B cell (primary cell): ENCODE results near the gene TNFAIP8L1. TPM values are rescaled to one million over a fixed set of nuclear protein-coding genes. Genes with fewer than 3 reads are reported as not detected.

Experiments used
- ATAC-seq: fragments of 200-7000 bp; cut with Tn5 transposase; one replicate; pipeline ENCODE4 v1.10.0; 2021; ENCODE audit warnings: low read depth, mild to moderate bottlenecking, moderate number of reproducible peaks, moderate library complexity
- CTCF ChIA-PET: fragments of 350-600 bp; sonication (Branson Sonifier 250); formaldehyde crosslinking; loops from one replicate; lab custom pipeline; 2021; ENCODE audit warnings: antibody characterized with exemption, inconsistent platforms; lab: Charles Lee
- POLR2A ChIA-PET: fragments of 350-600 bp; sonication (Branson Sonifier 250); formaldehyde crosslinking; loops from one replicate; lab custom pipeline; 2021; ENCODE audit warnings: antibody characterized with exemption; lab: Charles Lee
- DNase-seq: peaks from one replicate; pipeline ENCODE4 v3.0.0; 2013
- H2AFZ ChIP-seq: 2 replicates; pipeline ENCODE4 v1.6.1; 2012; ENCODE audit warnings: mild to moderate bottlenecking, low read depth, low read length; ENCODE audit not compliant: insufficient read depth, poor library complexity, severe bottlenecking
- H3K27ac ChIP-seq, 2 donors: 1 replicate in 1 of 2; 2 replicates in 1 of 2; pipeline ENCODE4 v1.5.1; 2012 to 2013; ENCODE audit warnings: low read length in 2 of 2, mild to moderate bottlenecking in 2 of 2, moderate library complexity in 1 of 2
- H3K27me3 ChIP-seq, 4 experiments: fragments of 200-600 bp in 1 of 4; sonication (generic) in 1 of 4; replicated peaks in 1 of 4; 1 replicate in 2 of 4; 2 replicates in 2 of 4; pipeline versions ENCODE4 v1.6.1 to v1.7.0; 2013 to 2016; ENCODE audit warnings: low read length in 3 of 4, mild to moderate bottlenecking in 2 of 4, mixed read lengths in 1 of 4, moderate library complexity in 1 of 4; ENCODE audit not compliant: insufficient read depth in 4 of 4, control insufficient read depth in 3 of 4; ENCODE audit errors: control extremely low read depth in 1 of 4
- H3K36me3 ChIP-seq, 2 experiments: replicated peaks in 1 of 2; 1 replicate in 1 of 2; 2 replicates in 1 of 2; pipeline versions ENCODE4 v1.6.1 to v1.7.1; 2013; ENCODE audit warnings: low read length in 1 of 2; ENCODE audit not compliant: insufficient read depth in 2 of 2, control insufficient read depth in 1 of 2; ENCODE audit errors: control extremely low read depth in 1 of 2, extremely low read depth in 1 of 2
- H3K4me1 ChIP-seq, 2 donors: fragments of 200-600 bp in 1 of 2; sonication (generic) in 1 of 2; 1 replicate in 1 of 2; 2 replicates in 1 of 2; pipeline versions ENCODE4 v1.5.1 to v1.6.1; 2013 to 2017; ENCODE audit warnings: low read length in 2 of 2; ENCODE audit not compliant: control insufficient read depth in 2 of 2, insufficient read depth in 2 of 2
- H3K4me2 ChIP-seq: replicated peaks from 2 replicates; pipeline ENCODE3; 2012; ENCODE audit warnings: mild to moderate bottlenecking, low read depth, low read length; ENCODE audit not compliant: poor library complexity, severe bottlenecking
- H3K4me3 ChIP-seq, 5 experiments: fragments of 200-600 bp in 1 of 5; sonication (generic) in 1 of 5; 1 replicate in 3 of 5; 2 replicates in 2 of 5; pipeline versions ENCODE4 v1.5.1 to v1.7.0; 2011 to 2016; ENCODE audit warnings: low read length in 4 of 5, mild to moderate bottlenecking in 4 of 5, low read depth in 2 of 5, control low read depth in 1 of 5, moderate library complexity in 1 of 5; ENCODE audit not compliant: insufficient read depth in 1 of 5; ENCODE audit errors: control extremely low read depth in 1 of 5, extremely low read depth in 1 of 5
- H3K79me2 ChIP-seq: fragments of 200-600 bp; sonication (generic); one replicate; pipeline ENCODE4 v1.6.0; 2016; ENCODE audit warnings: low read length; ENCODE audit not compliant: control insufficient read depth, insufficient read depth
- H3K9ac ChIP-seq: fragments of 200-600 bp; sonication (generic); 2 replicates; pipeline ENCODE4 v1.6.1; 2017; ENCODE audit warnings: mild to moderate bottlenecking, low read length, moderate library complexity
- H3K9me3 ChIP-seq, 3 donors: one replicate each; pipeline versions ENCODE4 v1.6.1 to v1.7.1; 2013; ENCODE audit warnings: low read length in 2 of 3; ENCODE audit not compliant: control insufficient read depth in 2 of 3, insufficient read depth in 1 of 3; ENCODE audit errors: control extremely low read depth in 1 of 3
- H4K20me1 ChIP-seq: 2 replicates; pipeline ENCODE4 v1.6.0; 2012; ENCODE audit warnings: mild to moderate bottlenecking, low read length; ENCODE audit not compliant: insufficient read depth, control insufficient read depth, poor library complexity, severe bottlenecking
- H3K27ac Mint-ChIP-seq: one replicate; pipeline ENCODE4 v1.8.0; 2021; ENCODE audit warnings: mixed read lengths
- H3K27me3 Mint-ChIP-seq: one replicate; pipeline ENCODE4 v1.8.0; 2021; ENCODE audit warnings: mixed read lengths
- H3K4me1 Mint-ChIP-seq: one replicate; pipeline ENCODE4 v1.8.0; 2021; ENCODE audit warnings: mixed read lengths
- H3K4me3 Mint-ChIP-seq: one replicate; pipeline ENCODE4 v1.8.0; 2021; ENCODE audit warnings: mixed read lengths
- H3K9me3 Mint-ChIP-seq: one replicate; pipeline ENCODE4 v1.8.0; 2022; ENCODE audit warnings: mixed read lengths; ENCODE audit not compliant: insufficient read depth
- CTCF ChIP-seq: fragments of 200-600 bp; IDR thresholded peaks from one replicate; pipeline ENCODE4 v1.8.0; 2022; ENCODE audit warnings: antibody characterized with exemption, mild to moderate bottlenecking
- EZH2 ChIP-seq: IDR thresholded peaks from 2 replicates; pipeline ENCODE4 v1.6.1; 2012; ENCODE audit warnings: borderline replicate concordance, low read depth, mild to moderate bottlenecking, moderate library complexity, low read length; ENCODE audit not compliant: insufficient read depth, poor library complexity, severe bottlenecking
- WGBS: methylation state at CpG from one replicate; pipeline ENCODE4 v1.1.5; 2013; ENCODE audit warnings: missing lambda C conversion rate; ENCODE audit not compliant: insufficient coverage; 5-methylcytosine and 5-hydroxymethylcytosine counted together
- intact Hi-C: fragments of 100-400 bp; cut with micrococcal nuclease; formaldehyde crosslinking; loops from one replicate; pipeline ENCODE4 v1.10.0; 2022
- polyA plus RNA-seq: library from polyadenylated mRNA; depleted of rRNA; stranded (reverse); fragments of >200 nt; gene quantifications from 2 replicates; pipeline ENCODE4 v1.2.3, GENCODE V29; 2012
- total RNA-seq, 2 donors: library from RNA; stranded (reverse); fragments of 120-200 nt in 1 of 2; gene quantifications; 1 replicate in 1 of 2; 2 replicates in 1 of 2; pipeline versions ENCODE4 v1.2.3 to v1.2.4, GENCODE V29; 2013 to 2022

Gene TNFAIP8L1
- total and polyA plus RNA-seq, 2 donors (not counting 1 experiment from before 2014, with no cell fraction given), result 9.1 to 20.9 TPM

DNA sequence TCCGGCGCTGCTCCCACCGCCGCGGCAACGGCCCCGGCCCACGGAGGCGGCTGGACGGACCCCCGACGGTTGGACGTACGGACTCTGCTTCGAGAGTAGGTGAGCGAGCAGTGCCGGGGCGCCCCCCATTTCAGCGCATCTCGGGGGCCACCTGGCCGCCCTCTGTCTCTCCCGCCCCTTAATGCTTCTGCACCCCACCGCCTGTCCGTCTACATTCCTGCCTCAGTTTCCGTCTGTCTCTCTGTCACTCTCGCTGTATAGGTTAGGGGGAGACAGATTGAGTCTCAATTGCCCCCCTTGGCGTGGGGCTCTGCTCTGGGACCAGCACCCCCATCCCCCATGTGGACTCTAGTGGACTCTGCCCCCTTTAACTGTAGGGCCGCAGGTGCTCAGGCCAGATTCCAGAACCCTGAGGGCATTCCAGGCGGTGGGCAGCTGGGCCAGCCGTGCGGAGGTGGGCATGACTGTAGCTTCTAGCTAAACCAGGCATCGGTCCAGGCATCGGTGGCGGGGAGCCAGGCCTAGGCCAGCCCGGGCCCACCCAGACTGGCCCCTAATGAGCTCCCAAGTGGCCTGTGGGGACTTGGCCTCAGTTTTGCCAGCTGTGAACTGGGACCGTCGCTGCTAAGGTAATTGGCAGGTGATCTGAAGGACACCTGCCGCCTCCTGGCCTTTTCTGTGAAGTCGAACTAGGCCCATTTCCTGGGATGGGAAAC, 373 bp downstream of the TNFAIP8L1 start:
- DNase-seq (no peak), ATAC-seq (no peak)
- peak overlapping the region; percentile 93 for H3K4me2 ChIP-seq
- Mint-ChIP-seq H3K27me3 (no peaks in the 10 kb centered on the region), H3K9me3 (no peaks in the 10 kb centered on the region), H3K27ac (peak overlapping the region; percentile 89), H3K4me1 (peaks cover 40% of the 10 kb centered on the region), H3K4me3 (peak overlapping the region; percentile 99)
- ChIA-PET CTCF (no interaction called here), POLR2A (no interaction called here)
- WGBS, result 4% methylated on average over 32 of the region's 39 CpGs
- H3K27me3 ChIP-seq, result peaks cover 0 to 3% (median 0%) of the 10 kb centered on the region in 4 experiments
- H3K79me2 ChIP-seq, result peaks cover 50% of the 10 kb centered on the region
- intact Hi-C loops, result loop anchor here (1.0 to 5.0 kb wide), 5 partner anchors 31 to 1132 kb away; partner anchors contain the start of genes FEM1A, FZR1, MYDGF and SEMA6B
- TF ChIP-seq EZH2 (no peak), CTCF (no peak)
- peak overlapping the region; percentile 99 for H3K9ac ChIP-seq
- peaks cover 34 to 72% of the 10 kb centered on the region in 2 donors for H3K4me1 ChIP-seq
- peak overlapping the region; percentile 74 to 96 (median 93) for H3K4me3 ChIP-seq
- H4K20me1 ChIP-seq, result peaks cover 13% of the 10 kb centered on the region
- peak overlapping the region; percentile 96 for H2AFZ ChIP-seq
- no peaks in the 10 kb centered on the region for H3K9me3 ChIP-seq
- H3K36me3 ChIP-seq, result no peaks in the 10 kb centered on the region
- H3K27ac ChIP-seq, result peak overlapping the region; percentile 63 to 88

DNA sequence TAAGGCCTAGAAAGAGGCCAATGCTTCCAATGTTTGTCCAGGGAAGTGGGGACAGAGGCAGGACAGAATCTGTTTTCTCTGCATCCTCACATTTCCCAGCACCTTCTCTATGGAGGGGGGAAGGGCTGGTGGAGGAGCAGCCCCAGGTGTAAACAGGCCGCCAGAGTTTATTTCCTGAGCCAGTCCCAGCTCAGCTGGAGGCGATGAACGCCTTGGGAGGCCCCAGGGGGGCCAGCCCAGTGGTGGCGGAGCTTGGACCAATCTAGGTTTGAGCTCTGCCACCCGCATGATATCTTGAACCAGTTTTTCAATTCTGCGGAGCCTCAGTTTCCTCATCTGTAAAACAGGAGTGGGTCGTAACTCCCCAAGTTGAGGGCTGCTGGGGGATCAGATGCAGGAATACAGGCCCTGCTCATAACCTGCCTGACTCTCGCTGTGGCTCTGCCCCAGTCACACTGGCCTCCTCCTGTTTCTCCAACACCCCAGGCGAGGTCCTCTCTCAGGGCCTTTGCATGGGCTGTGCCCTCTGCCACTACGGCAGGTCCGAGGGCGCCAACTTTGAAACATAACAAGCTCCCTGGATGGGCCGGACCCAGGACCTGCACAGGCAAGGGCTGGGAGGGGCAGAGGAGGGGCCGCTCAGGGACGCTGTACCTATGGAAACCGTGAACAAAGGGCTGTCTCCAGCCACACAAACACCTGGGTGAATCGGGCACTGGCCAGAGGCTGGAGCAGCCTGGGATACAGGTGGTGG, 1.1 kb downstream of the TNFAIP8L1 start:
- no peaks in the 10 kb centered on the region for H3K27me3 Mint-ChIP-seq
- 70% methylated on average over 16 of the region's 17 CpGs for WGBS
- CTCF ChIA-PET, result no interaction called here
- peak overlapping the region; percentile 20 for H3K27ac Mint-ChIP-seq
- intact Hi-C loops, result no loop called here
- H3K4me1 ChIP-seq, result peaks cover 34 to 72% of the 10 kb centered on the region in 2 donors
- peak overlapping the region; percentile 99 for H3K9ac ChIP-seq
- ATAC-seq, result no peak
- H3K9me3 ChIP-seq, result no peaks in the 10 kb centered on the region
- TF ChIP-seq EZH2 (no peak), CTCF (no peak)
- H3K4me3 Mint-ChIP-seq, result peak overlapping the region; percentile 99
- H3K4me2 ChIP-seq, result peak overlapping the region; percentile 93
- no peaks in the 10 kb centered on the region for H3K36me3 ChIP-seq
- H4K20me1 ChIP-seq, result peaks cover 13% of the 10 kb centered on the region
- H3K4me1 Mint-ChIP-seq, result peaks cover 40% of the 10 kb centered on the region
- H3K4me3 ChIP-seq, result peak overlapping the region in 4 of 5 experiments; percentile 74 to 96 (median 94)
- peak overlapping the region in 1 of 2 donors; percentile 88 for H3K27ac ChIP-seq
- DNase-seq, result no peak
- POLR2A ChIA-PET, result no interaction called here
- H3K79me2 ChIP-seq, result peaks cover 57% of the 10 kb centered on the region
- H3K27me3 ChIP-seq, result peaks cover 0 to 3% (median 0%) of the 10 kb centered on the region in 4 experiments
- peak overlapping the region; percentile 96 for H2AFZ ChIP-seq
- no peaks in the 10 kb centered on the region for H3K9me3 Mint-ChIP-seq
